Neural progenitor cell (in vitro differentiated cells): ENCODE measurements around the gene ADAMTSL2. TPM values are rescaled to one million over a fixed set of nuclear protein-coding genes. Genes with fewer than 3 reads are reported as not detected.

ENCODE experiments used
- DNase-seq: peaks from one replicate; pipeline ENCODE4 v3.0.0-alpha.2; 2016; ENCODE audit warnings: low spot score
- H2AFZ ChIP-seq: fragments of 200-600 bp; sonication (generic); replicated peaks from 2 replicates; pipeline ENCODE4 v1.6.1; 2016; ENCODE audit warnings: antibody characterized with exemption
- H3F3A ChIP-seq: fragments of 200-600 bp; sonication (generic); 2 replicates; pipeline ENCODE4 v1.6.1; 2016; ENCODE audit warnings: antibody characterized with exemption, low read depth
- H3K27ac ChIP-seq: fragments of 200-600 bp; sonication (generic); 2 replicates; pipeline ENCODE4 v1.5.1; 2016; ENCODE audit warnings: mild to moderate bottlenecking
- H3K27me3 ChIP-seq: fragments of 200-600 bp; sonication (generic); 2 replicates; pipeline ENCODE4 v1.6.1; 2016; ENCODE audit warnings: mild to moderate bottlenecking, moderate library complexity
- H3K36me3 ChIP-seq: fragments of 200-600 bp; sonication (generic); 2 replicates; pipeline ENCODE4 v1.5.1; 2016
- H3K4me1 ChIP-seq: fragments of 200-600 bp; sonication (generic); 2 replicates; pipeline ENCODE4 v1.6.1; 2016; ENCODE audit warnings: mixed run types
- H3K4me2 ChIP-seq: fragments of 200-600 bp; sonication (generic); 2 replicates; pipeline ENCODE4 v1.6.1; 2016
- H3K4me3 ChIP-seq: fragments of 200-600 bp; sonication (generic); 2 replicates; pipeline ENCODE4 v1.5.1; 2016
- H3K79me2 ChIP-seq: fragments of 200-600 bp; sonication (generic); 2 replicates; pipeline ENCODE4 v1.6.1; 2016; ENCODE audit warnings: low read depth
- H3K9ac ChIP-seq: fragments of 200-600 bp; sonication (generic); 2 replicates; pipeline ENCODE4 v1.6.1; 2016
- H3K9me3 ChIP-seq: fragments of 200-600 bp; sonication (generic); 2 replicates; pipeline ENCODE4 v1.5.1; 2016; ENCODE audit warnings: low read depth
- H4K20me1 ChIP-seq: fragments of 200-600 bp; sonication (generic); 2 replicates; pipeline ENCODE4 v1.6.1; 2016; ENCODE audit warnings: low read depth
- H3K27ac Mint-ChIP-seq: 3 replicates; pipeline ENCODE4 v1.8.0; 2021; ENCODE audit warnings: mixed read lengths
- H3K27me3 Mint-ChIP-seq: 2 replicates; pipeline ENCODE4 v1.8.0; 2022; ENCODE audit warnings: low read depth, mild to moderate bottlenecking, inconsistent platforms, moderate library complexity, mixed read lengths; ENCODE audit not compliant: insufficient read depth
- H3K36me3 Mint-ChIP-seq: 3 replicates; pipeline ENCODE4 v1.8.0; 2021; ENCODE audit warnings: mixed read lengths
- H3K4me1 Mint-ChIP-seq: 3 replicates; pipeline ENCODE4 v1.8.0; 2021; ENCODE audit warnings: mixed read lengths
- H3K4me3 Mint-ChIP-seq: 3 replicates; pipeline ENCODE4 v1.8.0; 2021; ENCODE audit warnings: mild to moderate bottlenecking, moderate library complexity, mixed read lengths
- H3K9me3 Mint-ChIP-seq: 3 replicates; pipeline ENCODE4 v1.8.0; 2020; ENCODE audit warnings: mixed read lengths
- EZH2 ChIP-seq: fragments of 200-600 bp; sonication (generic); IDR thresholded peaks from 2 replicates; pipeline ENCODE4 v1.6.1; 2017; ENCODE audit warnings: antibody characterized with exemption, mild to moderate bottlenecking, moderate library complexity
- EZH2phosphoT487 ChIP-seq: fragments of 200-600 bp; sonication (generic); IDR thresholded peaks from 2 replicates; pipeline ENCODE4 v1.6.1; 2017; ENCODE audit warnings: antibody characterized with exemption
- total RNA-seq: library from RNA; depleted of rRNA; stranded (reverse); fragments of >200 nt; gene quantifications from 2 replicates; pipeline ENCODE4 v1.2.3, GENCODE V29; 2015; ENCODE audit warnings: low replicate concordance
- TF ChIP-seq, protein P1 (sequence below): fragments of 200-600 bp; sonication (generic); IDR thresholded peaks from 2 replicates; pipeline ENCODE4 v1.5.1; 2017; ENCODE audit warnings: antibody characterized with exemption, mild to moderate bottlenecking

The ADAMTSL2 gene
- total RNA-seq, 1 donor from 2014 or later = 0.30 TPM

DNA sequence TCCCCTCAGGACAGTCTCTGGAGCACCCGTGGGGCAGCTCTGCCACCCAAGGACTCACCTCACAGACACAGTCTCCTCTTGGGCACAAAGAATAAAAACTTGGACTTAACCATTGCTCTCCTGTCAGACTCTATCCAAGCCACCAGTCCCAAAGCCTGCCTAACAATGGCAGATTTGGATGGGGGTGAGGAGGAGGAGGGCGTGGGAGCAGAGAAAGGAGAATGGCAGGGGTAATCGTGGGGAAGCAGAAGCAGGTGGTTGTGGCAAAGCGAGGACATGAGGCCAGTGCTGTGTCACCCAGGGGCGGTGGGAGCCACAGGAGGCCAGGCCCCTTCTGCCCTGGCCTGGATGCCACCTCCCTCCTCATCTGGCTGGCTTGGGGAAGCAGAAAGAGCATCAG, 80.2 kb downstream of the ADAMTSL2 start:
- H3K27me3 ChIP-seq = peaks cover 49% of the 10 kb centered on the region
- H3K4me1 Mint-ChIP-seq = peaks cover 7% of the 10 kb centered on the region
- H3K36me3 Mint-ChIP-seq = no peaks in the 10 kb centered on the region
- H3K9ac ChIP-seq = no peak overlapping the region
- H3K9me3 Mint-ChIP-seq = peaks cover 4% of the 10 kb centered on the region
- no peaks in the 10 kb centered on the region for H3K79me2 ChIP-seq
- no peak overlapping the region for H3K4me2 ChIP-seq
- no peak overlapping the region for H3K4me3 Mint-ChIP-seq
- DNase-seq = no peak
- peaks cover under 1% of the 10 kb centered on the region for H3K4me1 ChIP-seq
- H3K27ac ChIP-seq = no peak overlapping the region
- no peaks in the 10 kb centered on the region for H3K9me3 ChIP-seq
- H2AFZ ChIP-seq = no peak overlapping the region
- peaks cover 3% of the 10 kb centered on the region for H4K20me1 ChIP-seq
- H3K36me3 ChIP-seq = no peaks in the 10 kb centered on the region
- H3K4me3 ChIP-seq = no peak overlapping the region
- peaks cover under 1% of the 10 kb centered on the region for H3F3A ChIP-seq
- TF ChIP-seq, protein P1, sequence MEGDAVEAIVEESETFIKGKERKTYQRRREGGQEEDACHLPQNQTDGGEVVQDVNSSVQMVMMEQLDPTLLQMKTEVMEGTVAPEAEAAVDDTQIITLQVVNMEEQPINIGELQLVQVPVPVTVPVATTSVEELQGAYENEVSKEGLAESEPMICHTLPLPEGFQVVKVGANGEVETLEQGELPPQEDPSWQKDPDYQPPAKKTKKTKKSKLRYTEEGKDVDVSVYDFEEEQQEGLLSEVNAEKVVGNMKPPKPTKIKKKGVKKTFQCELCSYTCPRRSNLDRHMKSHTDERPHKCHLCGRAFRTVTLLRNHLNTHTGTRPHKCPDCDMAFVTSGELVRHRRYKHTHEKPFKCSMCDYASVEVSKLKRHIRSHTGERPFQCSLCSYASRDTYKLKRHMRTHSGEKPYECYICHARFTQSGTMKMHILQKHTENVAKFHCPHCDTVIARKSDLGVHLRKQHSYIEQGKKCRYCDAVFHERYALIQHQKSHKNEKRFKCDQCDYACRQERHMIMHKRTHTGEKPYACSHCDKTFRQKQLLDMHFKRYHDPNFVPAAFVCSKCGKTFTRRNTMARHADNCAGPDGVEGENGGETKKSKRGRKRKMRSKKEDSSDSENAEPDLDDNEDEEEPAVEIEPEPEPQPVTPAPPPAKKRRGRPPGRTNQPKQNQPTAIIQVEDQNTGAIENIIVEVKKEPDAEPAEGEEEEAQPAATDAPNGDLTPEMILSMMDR = no peak
- TF ChIP-seq EZH2 (no peak), EZH2phosphoT487 (no peak)
- peaks cover 44% of the 10 kb centered on the region for H3K27me3 Mint-ChIP-seq
- H3K27ac Mint-ChIP-seq = peak overlapping the region; percentile 23

DNA sequence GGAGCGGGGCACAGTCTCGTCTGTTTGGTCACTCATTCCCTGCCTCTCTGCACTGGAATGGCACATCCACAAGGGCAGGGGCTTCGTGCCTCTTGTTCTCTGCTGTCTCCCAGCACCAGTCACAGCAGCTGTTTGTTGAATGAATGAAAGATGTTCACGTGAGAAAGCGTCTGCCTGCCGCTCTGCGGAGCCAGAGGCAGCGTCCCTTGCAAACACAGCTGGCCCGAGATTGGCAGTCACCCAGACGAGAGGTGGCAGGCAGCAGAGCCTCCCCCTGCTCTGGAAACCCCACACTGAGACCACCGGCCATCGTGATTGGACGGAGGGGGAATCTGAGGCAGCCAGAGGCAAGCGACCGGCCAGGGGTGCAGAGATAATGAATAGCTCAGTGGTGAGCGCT, 80.7 kb downstream of the ADAMTSL2 start:
- peaks cover 39% of the 10 kb centered on the region for H3K27me3 Mint-ChIP-seq
- Histone ChIP-seq H3K27ac (no peak overlapping the region), H3K4me1 (no peaks in the 10 kb centered on the region), H4K20me1 (no peaks in the 10 kb centered on the region), H3K9ac (no peak overlapping the region), H3K4me2 (no peak overlapping the region), H3K36me3 (no peaks in the 10 kb centered on the region), H3K79me2 (no peaks in the 10 kb centered on the region), H3K4me3 (no peak overlapping the region), H3F3A (no peaks in the 10 kb centered on the region), H2AFZ (no peak overlapping the region), H3K9me3 (no peaks in the 10 kb centered on the region), H3K27me3 (peaks cover 49% of the 10 kb centered on the region)
- TF ChIP-seq EZH2phosphoT487 = no peak
- TF ChIP-seq, protein P1 = no peak
- no peak for TF ChIP-seq EZH2
- no peak overlapping the region for H3K4me3 Mint-ChIP-seq
- H3K9me3 Mint-ChIP-seq = peaks cover 4% of the 10 kb centered on the region
- H3K36me3 Mint-ChIP-seq = no peaks in the 10 kb centered on the region
- DNase-seq = no peak
- H3K4me1 Mint-ChIP-seq = peaks cover 7% of the 10 kb centered on the region
- no peak overlapping the region for H3K27ac Mint-ChIP-seq

DNA sequence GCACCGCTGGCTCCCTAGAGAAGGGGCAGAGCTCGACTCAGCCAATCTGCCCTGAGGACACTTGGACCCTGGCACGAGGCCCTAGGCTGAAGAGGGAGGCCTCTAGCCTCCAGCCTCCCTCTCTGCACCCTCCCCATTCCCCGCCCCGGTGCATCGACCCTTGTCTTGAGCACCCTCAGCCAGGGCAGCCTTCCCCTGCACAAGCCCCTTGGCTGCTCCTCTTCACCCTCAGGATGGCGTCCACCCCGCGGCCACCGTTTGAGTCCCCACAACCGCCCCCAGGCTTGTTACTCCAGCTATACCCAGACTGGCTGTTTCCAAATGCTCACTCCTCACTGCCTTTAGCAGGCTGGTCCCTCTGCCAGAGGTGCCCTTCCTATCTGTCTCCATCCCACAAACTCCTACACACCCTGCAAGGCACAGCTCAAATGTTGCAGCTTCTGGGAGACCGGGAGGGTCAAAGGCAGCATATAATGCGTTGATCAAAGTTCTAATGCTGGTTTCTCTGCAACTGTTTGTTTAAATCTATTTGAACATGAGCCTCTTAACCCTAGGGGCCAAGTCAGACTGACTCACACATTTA, 81.2 kb downstream of the ADAMTSL2 start:
- peaks cover 7% of the 10 kb centered on the region for H3K4me1 Mint-ChIP-seq
- H3K27ac Mint-ChIP-seq = no peak overlapping the region
- Histone ChIP-seq H3K9me3 (no peaks in the 10 kb centered on the region), H3K4me1 (no peaks in the 10 kb centered on the region), H3K79me2 (no peaks in the 10 kb centered on the region), H3K27me3 (peaks cover 45% of the 10 kb centered on the region), H3K4me3 (no peak overlapping the region), H3K36me3 (no peaks in the 10 kb centered on the region), H3K27ac (no peak overlapping the region), H4K20me1 (no peaks in the 10 kb centered on the region), H2AFZ (no peak overlapping the region), H3K4me2 (no peak overlapping the region), H3F3A (no peaks in the 10 kb centered on the region), H3K9ac (no peak overlapping the region)
- peaks cover 35% of the 10 kb centered on the region for H3K27me3 Mint-ChIP-seq
- H3K36me3 Mint-ChIP-seq = no peaks in the 10 kb centered on the region
- no peak overlapping the region for H3K4me3 Mint-ChIP-seq
- DNase-seq = no peak
- TF ChIP-seq EZH2 (no peak), EZH2phosphoT487 (no peak)
- TF ChIP-seq, protein P1 = no peak
- H3K9me3 Mint-ChIP-seq = peaks cover 4% of the 10 kb centered on the region
